ENCODE measurements around the gene LAMA2. TPM values are rescaled to one million over a fixed set of nuclear protein-coding genes. Genes with fewer than 3 reads are reported as not detected.

Gene LAMA2
- total and polyA plus RNA-seq, 2 of the 13 experiments (the other 11 are each of a cell fraction or from before 2014, with no cell fraction given) = 0.11 to 0.28 TPM

DNA sequence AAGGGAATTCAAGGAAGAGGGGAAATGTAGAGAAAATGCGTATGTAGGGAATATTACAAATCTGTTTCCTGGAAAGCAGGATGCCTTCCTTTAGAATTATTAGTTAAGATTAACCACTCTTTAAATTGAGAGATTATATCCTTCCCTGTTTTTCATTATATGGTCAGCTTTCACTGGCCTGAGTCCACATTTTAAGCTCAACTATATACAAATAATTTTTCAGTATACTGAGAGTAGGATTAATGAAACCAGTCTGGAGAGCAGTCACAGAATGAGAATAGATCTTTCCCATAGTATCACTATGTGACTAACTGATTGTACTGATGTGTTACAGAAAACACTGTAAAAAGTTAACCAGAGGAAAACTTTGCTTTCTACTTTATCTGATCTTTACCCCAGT lies 306.3 kb downstream of the LAMA2 start (continued):
- TF ChIP-seq ZNF337 (CRISPR knock-in tag; IDR thresholded peaks at IDR 0.05; ENCODE audit: borderline replicate concordance, low read depth) = no peak
- no peak for TF ChIP-seq ZNF274 (CRISPR knock-in tag; IDR thresholded peaks at IDR 0.05)
- TF ChIP-seq, protein P1, sequence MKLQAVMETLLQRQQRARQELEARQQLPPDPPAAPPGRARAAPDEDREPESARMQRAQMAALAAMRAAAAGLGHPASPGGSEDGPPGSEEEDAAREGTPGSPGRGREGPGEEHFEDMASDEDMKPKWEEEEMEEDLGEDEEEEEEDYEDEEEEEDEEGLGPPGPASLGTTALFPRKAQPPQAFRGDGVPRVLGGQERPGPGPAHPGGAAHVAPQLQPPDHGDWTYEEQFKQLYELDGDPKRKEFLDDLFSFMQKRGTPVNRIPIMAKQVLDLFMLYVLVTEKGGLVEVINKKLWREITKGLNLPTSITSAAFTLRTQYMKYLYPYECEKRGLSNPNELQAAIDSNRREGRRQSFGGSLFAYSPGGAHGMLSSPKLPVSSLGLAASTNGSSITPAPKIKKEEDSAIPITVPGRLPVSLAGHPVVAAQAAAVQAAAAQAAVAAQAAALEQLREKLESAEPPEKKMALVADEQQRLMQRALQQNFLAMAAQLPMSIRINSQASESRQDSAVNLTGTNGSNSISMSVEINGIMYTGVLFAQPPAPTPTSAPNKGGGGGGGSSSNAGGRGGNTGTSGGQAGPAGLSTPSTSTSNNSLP (IDR thresholded peaks at IDR 0.05; ENCODE audit: low read depth, low read length) = no peak
- no peak for TF ChIP-seq RXRB (CRISPR knock-in tag; IDR thresholded peaks at IDR 0.05; ENCODE audit: borderline replicate concordance)
- no peak for TF ChIP-seq ZSCAN20 (CRISPR knock-in tag; IDR thresholded peaks at IDR 0.05; ENCODE audit: borderline replicate concordance)
- TF ChIP-seq RAD21 (CRISPR knock-in tag; IDR thresholded peaks at IDR 0.05) = no peak

DNA sequence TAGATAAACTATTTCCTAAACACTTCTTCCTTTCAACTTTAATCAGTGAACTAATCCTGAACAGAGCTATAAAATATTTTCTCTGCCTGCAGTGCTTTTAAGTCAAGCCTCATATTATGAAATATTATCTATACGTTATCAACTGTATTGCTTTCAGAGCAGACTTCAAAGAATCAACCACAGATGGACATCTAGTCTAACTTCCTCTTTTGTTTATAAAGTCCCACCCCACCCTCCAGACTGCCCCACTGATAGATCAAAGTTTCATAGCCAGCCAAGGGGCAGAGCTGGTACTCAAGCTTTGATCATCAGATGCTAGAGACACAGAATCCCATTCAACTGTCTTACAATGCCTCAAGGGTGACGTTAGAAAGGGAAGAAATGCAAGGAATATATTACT lies 308.3 kb downstream of the LAMA2 start:
- DNase-seq (ENCODE audit: low spot score) = no peak
- ChIA-PET POLR2A (no interaction called here), CTCF (ENCODE audit: low intra/inter-chr PET ratio, low total read pairs) (no interaction called here)
- Histone ChIP-seq H3K9me3 (ENCODE audit: low read length) (no peaks in the 10 kb centered on the region), H3K27ac (ENCODE audit: extremely low read length, insufficient read depth, low read length) (no peak overlapping the region), H3K9ac (ENCODE audit: insufficient read depth, low read depth, low read length) (no peak overlapping the region), H3K4me1 (ENCODE audit: insufficient read depth, low read length) (no peaks in the 10 kb centered on the region), H3K27me3 (ENCODE audit: control insufficient read depth in 1 of 2, insufficient read depth in 2 of 2, low read length in 2 of 2) (no peaks in the 10 kb centered on the region), H4K20me1 (ENCODE audit: insufficient read depth, low read length) (no peaks in the 10 kb centered on the region), H2AFZ (ENCODE audit: low read length) (no peak overlapping the region), H3K4me3 (replicated peaks in 1 of 3; ENCODE audit: insufficient read depth in 1 of 3, low read depth in 2 of 3, low read length in 3 of 3) (no peak overlapping the region), H3K79me2 (ENCODE audit: insufficient read depth, low read length) (no peaks in the 10 kb centered on the region), H3K36me3 (replicated peaks in 1 of 2; ENCODE audit: control insufficient read depth in 1 of 2, insufficient read depth in 2 of 2, low read length in 2 of 2) (no peaks in the 10 kb centered on the region), H3K4me2 (ENCODE audit: low read depth, low read length) (no peak overlapping the region)
- ATAC-seq = no peak
- WGBS (ENCODE audit: low lambda C conversion rate) = 0% methylated on average over 2 of the region's 2 CpGs
- TF ChIP-seq, protein P2, sequence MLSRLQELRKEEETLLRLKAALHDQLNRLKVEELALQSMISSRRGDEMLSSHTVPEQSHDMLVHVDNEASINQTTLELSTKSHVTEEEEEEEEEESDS (CRISPR knock-in tag; IDR thresholded peaks at IDR 0.05; ENCODE audit: borderline replicate concordance) = no peak
- TF ChIP-seq, protein P3, sequence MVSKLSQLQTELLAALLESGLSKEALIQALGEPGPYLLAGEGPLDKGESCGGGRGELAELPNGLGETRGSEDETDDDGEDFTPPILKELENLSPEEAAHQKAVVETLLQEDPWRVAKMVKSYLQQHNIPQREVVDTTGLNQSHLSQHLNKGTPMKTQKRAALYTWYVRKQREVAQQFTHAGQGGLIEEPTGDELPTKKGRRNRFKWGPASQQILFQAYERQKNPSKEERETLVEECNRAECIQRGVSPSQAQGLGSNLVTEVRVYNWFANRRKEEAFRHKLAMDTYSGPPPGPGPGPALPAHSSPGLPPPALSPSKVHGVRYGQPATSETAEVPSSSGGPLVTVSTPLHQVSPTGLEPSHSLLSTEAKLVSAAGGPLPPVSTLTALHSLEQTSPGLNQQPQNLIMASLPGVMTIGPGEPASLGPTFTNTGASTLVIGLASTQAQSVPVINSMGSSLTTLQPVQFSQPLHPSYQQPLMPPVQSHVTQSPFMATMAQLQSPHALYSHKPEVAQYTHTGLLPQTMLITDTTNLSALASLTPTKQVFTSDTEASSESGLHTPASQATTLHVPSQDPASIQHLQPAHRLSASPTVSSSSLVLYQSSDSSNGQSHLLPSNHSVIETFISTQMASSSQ (IDR thresholded peaks at IDR 0.05; ENCODE audit: low read depth) = no peak
- TF ChIP-seq, protein P3 (CRISPR knock-in tag; IDR thresholded peaks at IDR 0.05; ENCODE audit: borderline replicate concordance) = no peak
- TF ChIP-seq KAT8 (CRISPR knock-in tag; IDR thresholded peaks at IDR 0.05) = no peak
- TF ChIP-seq RFXANK (CRISPR knock-in tag; IDR thresholded peaks at IDR 0.05) = no peak
- intact Hi-C loops (cut with micrococcal nuclease; ENCODE audit: unreplicated experiment) = no loop called here
- no peak for FAIRE-seq
- in situ Hi-C loops (cut with HindIII; ENCODE audit: extremely low pct_ligation_motif_present, low pct_unique_long_range_greater_than_20kb) = no loop called here
- BruUV-seq (replicated peaks) = no TSS peak

Measured in HepG2 (cell line).